ENCODE data around the gene AMACR.

The AMACR gene

DNA sequence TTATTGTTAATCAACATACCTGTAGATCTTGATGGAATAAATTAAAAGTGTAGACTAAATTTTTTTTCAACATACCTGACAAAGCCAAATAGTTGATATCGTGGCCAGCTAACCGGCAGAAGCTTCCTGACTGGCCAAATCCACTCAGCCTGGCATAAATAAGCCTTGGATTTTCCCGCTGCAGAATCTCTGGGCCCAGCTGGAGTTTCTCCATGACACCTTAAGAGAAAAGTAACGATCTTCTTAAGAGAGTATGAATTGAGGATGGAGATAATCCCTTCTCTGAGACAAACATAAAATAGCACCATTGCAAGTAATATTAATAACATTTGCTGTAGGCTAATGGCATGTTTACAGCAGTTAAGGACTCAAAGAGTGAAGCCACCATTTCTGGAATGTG, 2.2 kb downstream of the AMACR start:
- no peak for DNase-seq

DNA sequence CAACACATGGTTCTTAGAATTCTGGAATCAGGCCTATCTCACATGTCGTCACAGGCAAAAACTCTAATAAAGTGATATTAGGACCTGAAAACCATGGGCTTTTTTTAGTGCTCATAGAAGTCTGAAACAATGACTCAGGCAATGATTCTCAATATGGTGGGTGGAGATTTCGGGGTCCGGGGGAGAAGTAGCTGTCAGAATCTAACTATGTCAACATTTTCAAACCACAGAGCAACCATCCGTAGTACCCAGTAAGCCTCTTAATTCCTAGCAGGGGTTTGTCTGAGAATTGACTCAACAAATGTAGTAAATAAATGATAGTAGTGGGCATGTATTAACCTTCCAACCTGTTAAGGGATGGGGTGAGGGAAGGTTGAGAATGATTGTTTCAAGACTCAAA, 2.6 kb downstream of the AMACR start:
- no peak for DNase-seq

DNA sequence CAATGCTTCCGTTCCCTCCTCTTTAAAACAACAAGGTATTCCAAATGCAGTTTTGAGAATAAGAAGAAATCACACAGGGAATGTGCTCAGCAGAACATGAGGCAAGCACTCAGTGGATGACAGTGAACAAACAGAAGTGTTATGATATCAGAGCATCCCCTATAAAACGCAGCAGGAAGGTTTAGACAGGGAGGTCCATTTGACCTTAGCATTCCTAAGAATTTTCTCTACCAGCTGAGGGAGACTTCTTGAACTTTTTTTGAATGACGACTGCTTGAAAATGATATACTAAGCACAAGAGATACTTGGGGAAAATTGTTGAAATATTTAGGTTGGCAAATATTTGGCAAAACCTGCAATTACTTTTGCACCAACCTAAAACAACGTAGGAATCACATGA, 3.9 kb downstream of the AMACR start:
- no peak for DNase-seq

DNA sequence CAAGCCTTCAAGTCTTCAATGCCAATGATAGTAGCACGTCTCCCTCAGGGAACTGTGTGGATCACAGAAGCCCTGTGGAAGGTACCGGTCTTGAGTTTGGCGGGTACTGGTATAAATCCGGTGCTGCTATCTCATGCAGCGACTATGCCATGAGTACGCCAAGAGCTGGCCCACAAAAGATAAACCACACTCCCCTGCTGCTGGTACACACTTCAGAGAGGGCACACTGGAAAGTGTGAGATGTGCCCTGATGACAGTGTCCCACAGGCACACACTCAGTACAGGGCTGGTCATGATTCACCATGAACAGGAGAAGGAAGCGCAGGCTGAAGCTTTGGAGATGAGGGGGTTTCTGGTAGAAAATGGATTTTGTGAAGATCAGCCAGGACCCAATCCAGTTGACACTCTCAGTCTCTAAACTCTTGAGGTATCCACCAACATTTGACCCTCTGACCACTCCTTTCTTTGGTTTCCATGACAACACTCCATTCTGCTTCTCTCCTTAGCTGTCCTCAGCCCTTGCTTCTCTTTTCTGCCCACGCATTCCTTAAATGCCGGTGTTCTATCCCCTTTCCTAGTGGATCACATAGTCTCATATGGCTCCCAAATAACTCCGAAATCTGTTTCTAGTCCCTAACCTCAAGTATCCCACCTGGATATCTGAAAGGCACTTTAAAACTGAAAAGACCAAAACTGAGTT, 5.1 kb downstream of the AMACR start:
- DNase-seq: no peak

DNA sequence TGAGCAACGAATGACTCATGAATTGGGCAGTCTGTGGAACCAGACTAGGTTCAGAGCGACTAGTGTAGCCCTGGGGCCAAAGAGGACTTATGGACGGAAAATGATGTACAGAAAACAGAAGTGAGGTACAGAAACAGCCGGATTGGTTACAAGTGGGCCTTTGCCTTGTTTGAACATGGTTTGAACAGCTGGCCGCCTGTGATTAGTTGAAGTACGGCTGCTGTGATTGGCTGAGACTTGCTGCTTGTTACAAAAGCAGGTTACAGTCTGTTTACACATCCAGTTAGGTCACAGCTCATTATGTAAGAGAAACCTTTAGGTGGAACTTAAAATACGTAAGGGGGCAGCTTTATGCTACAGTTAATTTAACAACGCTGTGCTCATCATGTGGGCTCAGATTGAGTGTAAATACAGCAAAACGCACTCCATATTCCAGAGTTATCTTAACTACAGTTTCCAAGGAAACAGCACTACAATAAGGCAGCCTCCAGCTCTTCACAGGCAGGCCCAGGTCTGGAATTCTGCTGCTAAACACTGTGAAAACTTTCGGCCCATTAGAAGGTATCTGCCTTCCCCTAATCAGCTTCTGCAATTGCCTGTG, 6.5 kb downstream of the AMACR start:
- DNase-seq: no peak

DNA sequence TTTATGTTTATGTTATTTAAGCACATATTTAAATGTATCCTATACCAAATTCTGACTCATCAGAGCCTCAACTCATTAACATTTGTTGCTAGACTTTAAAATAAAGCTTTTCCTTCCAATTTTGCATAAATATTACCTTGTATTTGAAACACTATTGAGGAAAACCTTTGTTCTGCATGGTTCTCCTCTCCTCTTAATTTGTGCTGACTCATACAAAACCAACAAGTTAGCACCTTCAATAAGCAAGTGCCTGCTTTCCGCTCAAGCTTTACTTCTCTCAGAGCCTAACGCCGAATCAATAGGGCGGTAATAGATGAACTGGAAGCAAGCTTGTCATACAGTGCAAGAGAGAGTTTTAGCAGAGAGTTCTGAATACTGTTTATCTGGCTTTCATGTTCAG, 7.9 kb downstream of the AMACR start:
- no peak for DNase-seq

DNA sequence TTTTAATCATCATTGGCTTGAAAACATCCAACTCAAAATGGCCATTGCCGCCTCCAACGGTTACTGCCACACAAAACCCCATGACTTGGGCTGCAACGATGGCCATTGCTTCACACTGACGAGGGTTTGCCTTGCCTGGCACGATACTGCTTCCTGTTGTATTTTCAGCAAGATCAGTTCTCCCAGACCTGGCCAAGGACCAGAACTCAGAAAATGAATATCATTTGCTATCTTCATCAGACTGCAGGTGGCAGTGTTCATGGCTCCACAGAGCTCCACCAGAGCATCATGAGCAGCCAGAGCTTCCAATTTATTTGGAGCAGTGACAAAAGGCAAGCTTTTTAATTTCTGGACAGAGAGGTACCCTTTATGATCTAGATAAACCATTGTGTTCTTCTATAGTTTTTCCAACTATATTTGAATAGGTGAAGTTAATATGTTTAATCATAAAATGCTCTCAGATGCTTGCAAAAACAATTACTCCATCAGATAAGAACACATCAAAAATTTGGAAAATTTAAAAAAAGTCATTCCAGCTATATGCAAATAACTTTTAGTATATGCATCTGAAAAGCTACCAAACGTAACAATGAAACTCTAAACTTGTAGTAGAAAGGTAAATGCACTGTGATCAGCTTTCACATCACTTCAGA, 10.4 kb downstream of the AMACR start:
- DNase-seq: no peak

DNA sequence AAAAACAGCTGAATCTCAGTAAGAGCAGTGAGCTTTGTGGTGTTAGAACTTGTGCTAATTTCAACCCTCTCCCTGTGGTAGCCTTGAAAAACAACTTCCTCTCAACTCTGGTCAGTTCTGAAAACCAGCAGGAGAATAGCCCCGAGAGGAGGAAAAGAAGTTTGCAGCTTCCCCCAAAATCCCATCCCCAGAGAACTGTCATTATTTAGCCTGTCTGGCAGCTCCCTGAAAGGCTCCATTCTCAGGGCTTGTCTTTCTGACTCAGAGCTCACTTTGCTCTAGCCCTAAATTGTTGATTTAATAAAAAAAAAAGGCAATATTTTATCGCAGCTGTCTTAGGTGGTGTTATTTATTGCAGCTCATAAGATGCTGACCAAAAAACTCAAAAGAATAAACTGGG, 12.0 kb downstream of the AMACR start:
- DNase-seq: no peak

DNA sequence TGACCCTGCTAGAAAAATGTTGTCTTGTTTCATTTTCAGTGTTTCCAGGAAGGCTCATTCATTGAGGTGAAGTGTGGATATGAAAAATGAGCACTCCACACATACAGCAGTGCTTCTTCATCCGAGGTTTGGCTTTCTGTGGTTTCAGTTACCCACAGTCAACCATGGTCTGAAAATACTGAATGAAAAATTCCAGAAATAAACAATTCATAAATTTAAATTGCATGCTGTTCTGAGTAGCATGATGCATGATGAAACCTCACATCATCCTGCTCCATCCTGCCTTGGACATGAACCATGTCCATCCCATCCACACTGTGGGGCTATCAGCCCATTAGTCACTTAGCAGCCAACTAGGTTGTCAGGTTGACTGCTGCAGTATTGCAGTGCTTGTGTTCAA, 13.0 kb downstream of the AMACR start:
- no peak for DNase-seq

DNA sequence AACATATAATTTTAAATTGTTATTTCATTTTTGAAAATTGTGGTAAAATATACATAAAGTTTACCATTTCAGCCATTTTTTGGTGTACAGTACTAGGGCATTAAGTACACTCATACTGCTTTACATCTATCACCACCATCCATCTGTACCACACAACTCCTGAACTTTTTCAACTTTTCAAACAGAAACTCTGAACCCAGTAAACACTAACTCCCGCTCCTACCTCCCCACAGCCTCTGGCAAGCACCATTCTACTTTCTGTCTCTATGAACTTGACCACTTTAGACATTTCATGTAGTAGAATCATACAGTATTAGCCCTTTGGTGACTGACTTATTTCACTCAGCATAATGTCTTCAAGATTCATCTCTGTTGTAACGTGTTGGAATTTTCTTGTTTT, 15.0 kb downstream of the AMACR start:
- no peak for DNase-seq

DNA sequence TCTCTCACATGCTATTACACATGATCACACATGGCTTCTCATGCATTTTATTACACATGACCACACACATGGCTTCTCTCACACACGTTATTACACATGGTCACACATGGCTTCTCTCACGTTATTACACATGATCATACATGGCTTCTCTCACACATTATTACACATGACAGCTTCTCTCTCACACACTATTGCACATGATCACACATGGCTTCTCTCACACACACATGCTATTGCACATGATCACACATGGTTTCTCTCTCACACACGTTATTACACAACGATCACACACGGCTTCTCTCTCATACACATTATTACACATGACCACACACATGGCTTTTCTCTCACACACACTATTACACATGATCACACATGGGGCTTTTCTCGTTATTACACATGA, 22.4 kb downstream of the AMACR start:
- DNase-seq: no peak

DNA sequence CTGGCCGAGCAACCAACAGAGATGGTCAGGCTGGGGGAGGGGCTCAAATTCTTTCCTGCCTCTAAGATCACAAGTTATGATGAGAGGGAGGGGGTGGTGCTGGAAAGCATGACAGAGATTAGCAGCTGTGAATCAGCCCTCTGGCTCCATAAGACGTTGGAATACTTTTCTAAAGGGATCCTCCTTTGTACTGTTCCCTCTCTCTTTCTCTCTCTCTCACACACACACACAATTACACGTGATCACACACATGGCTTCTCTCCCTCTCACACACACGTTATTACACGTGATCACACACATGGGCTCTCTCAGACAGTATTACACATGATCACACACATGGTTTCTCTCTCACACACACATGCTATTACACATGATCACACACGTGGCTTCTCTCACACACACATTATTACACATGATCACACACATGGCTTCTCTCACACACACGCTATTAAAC, 23.2 kb downstream of the AMACR start, which contains the start of gene SLC45A2:
Gene SLC45A2 (minus strand): TSS at position 23 of the 454 bp plus-strand sequence. CDS start 110 bp downstream, outside the sequence.
- DNase-seq: no peak

DNA sequence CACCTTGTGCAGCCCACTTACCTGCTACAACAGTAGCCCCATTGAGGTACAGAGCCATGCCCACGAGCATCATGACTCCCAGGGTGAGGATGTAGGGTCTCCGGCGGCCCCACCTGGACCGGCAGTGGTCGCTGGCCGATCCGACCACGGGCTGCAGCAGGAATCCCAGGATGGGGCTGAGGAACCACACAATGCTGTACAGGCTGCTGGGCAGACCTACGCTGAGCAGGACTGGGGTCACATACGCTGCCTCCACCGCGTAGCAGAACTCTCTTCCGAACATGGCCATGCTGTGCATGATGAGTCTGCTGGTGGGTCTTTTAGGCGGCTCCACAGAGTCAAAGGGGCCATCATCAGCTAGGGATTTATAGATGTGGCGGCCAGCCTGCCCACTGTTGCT, 23.7 kb downstream of the AMACR start:
- no peak for DNase-seq

DNA sequence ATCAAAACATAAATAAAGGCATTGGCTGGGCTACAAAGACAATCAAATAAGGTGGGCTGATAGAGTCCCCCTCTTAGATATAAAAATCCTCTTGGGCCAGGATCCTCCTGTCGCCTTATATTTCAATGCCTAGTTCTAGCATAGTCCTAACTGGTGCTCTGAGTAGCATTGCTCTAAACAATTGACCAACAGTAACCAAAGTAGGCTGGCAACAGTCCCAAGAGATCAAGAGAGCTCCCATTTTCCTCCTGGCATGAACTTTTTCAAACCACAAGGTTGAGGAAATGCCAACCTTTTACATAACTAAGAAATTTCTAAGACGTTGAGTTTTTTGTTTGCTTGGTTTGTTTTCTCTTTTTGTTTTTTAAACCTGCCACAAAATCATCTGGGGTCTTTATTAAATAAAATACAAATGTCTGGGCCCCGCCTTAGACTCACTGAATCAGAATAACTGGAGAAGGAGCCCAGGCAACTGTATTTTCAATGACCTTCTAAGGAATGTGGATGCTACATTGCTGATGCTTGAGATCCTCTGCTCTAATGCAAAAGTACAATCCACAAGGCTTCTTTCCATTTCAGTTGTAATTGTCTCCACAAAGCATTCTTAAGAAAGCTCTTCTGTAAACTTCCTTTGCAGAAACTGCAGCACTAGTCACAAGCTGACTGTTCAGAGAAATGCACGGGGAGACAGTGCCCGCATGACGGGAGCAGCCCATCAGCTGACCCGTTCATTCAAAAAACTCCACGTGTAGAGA, 26.3 kb downstream of the AMACR start:
- DNase-seq: no peak

DNA sequence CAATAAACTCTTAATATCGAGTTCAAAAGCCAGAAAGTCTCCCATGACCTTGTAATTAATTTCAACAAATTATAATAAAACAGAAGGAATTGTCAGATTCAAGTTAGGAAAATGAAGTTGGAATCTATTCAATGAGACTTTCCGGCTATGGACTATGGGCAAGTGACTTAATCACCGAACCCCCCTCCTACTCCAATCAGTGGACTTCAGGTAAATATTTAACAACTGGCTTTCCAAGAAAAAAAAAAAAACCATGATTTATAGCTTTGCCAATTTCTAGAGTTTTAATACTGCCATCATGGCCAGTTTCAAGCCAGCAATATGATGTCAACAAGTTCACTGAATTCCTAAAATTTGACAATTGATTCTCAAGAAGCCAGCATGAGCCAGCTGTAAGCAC, 27.8 kb downstream of the AMACR start:
- no peak for DNase-seq

DNA sequence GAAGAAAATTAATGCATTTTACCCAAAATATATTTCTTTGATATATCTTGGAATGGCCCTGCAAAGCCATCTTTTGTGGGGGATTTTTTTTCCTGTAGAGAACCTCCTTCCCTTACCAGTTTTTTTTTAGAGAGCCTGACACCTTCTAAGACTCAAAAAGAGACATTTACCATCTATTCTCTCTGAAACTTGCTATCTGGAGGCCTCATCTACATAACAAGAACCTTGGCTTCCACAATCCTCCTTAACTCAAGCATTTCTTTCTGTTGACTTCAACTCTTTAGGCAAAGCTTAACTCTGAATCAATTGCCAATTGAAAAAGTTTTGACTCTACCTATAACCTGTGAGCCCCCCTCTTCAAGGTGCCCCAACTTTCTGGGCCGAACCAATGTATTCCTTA, 29.5 kb downstream of the AMACR start:
- no peak for DNase-seq

DNA sequence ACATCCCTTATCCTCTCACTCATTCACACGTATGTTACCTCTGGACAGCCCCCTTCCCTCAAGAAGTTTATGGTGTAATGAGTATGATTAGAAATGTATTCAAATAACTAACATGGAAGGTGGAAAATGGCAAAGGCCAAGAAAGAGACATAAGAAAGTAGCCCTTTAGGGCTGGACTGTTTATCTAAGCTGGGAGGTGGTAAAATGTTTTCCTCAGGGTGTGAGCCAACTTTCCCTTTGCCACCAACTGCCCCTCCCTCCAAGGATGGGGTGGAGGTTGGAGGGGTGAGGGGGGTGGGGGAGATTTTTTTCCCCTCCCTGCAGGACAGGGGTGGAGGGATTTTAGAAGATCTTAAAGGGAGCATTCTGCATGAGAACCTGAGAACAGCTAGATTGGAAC, 31.5 kb downstream of the AMACR start:
- no peak for DNase-seq

DNA sequence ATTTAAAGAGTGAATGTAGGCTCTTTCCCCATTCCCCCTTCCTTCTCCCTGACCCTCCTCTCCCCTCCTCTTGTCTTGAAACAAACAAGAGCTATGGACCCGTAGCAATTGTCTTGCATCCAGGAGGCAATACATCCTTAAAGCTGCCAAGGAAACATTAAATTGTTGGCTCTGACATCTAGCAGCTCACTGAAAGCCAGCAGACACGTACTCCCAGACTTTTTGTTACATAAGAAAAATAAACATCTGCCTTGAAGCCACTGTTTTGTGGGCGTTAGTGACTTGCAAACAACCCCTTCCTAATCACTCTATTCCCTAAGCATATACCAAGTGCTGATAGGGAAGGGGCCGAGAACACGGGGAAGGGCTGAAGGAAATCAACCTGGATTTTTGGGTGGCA, 32.0 kb downstream of the AMACR start:
- DNase-seq: no peak

DNA sequence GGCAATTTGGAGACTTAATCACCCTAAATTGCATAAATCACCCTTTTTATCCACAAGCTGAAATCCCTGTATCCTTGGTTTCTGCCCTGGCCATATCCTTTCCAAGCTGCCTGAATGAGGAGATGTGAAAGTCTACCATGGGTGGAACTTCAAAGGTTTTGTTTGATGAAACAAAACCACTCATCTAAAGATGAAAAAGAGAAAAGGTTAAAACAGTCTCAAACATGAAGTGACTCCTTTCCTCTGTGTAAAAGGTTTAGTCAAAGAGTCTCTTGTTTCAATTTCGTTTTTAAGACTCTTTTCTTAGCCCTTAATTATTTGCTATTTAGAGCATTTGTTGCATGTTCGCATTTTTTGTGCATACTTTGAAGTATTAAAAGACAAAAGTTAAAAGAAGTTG, 34.6 kb downstream of the AMACR start:
- no peak for DNase-seq

DNA sequence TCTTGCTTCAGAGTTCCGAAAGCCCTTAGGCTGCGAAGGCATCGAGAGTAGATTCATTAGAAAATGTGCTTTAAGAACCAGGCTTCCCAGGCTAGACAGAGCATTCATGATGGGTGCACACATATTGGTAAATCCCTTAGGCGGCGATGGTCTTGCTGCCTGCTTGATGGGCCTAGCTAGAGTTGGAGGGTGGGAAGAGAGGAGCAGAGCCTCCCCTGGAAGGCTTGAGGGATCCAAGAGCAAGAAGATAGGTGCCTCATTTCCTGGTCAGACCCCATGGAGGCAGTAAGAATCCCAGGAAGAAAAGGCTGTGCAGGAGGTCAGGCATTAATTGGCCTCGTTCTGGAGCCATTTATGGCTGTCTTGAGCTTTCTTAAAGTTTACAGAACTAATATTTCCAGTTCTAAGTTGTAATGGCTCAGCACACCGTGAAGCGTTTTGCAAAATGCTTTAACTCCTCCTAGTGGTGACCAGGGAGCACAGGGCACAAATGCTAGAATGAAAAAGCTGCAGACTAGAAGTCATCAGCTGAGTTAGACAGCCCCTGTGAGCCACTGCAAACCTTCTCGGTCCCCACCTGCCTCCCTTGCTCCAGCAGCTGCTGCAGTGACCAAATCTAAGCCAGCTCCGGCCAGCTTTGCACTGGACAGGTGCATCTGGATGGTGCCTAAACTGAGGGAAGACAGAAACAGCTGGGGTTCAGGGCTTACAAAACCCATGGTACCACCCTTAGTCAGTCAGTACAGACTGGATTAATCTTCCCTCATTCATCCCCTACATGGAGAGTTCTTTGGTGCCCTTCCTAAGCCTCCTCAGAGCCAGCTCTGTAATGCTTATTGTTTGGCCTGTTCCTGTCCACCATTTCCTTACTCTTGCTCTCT, 38.0 kb downstream of the AMACR start:
- DNase-seq: no peak

DNA sequence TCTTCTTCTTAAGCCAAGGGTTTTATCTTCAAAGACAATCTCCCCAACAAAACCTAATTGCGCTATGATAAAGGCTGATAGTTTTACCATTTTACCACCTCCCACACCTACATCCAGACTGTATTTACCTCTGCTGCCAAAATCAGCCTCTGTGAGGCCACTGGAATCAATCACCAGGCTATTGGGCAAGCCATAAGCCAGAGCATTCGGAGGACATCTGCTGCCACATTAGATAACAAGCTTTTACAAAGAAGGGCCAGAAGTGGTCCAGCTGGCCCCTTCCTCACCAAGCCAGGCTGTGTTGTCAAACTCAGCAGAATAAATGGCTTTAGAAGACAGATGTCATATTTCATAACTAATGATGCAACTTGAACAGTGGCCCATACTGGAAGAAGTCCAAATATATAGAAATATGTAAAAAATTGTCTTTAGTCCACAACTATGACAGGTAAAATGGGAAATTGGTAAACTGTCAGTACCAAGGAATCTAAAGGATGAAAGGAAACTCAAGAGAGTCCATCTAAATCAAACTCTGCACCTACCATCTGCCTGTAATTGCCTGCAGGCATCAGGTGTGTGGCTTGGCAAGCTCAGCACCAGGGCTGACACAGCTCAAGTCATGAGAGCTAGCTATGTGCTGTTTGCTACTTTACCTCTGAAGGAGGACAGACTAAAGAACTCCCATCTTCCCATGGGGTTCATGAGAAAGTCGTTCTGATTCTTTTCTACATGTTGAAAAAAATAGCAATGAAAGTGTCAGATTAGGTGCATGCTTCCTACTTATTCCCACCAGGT, 39.4 kb downstream of the AMACR start:
- no peak for DNase-seq

DNA sequence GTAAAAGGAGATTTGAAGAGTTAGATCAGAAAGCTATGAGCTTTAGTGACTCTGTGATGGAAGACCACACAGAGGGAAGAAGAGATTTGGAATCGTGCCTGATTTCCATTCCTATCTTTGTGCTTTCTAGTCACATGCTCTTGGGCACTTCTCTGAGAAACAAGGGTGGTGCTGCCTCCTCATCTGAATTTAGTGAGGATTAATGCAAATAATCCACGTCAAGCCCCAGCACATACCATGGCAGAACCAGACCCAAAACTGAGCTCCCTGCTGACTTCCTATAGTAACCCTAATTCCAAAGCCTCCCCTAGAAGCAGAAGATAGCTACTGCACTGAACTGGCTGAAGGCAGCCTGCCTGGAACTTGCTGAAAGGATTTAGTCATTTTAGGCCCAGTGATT, 41.0 kb downstream of the AMACR start:
- no peak for DNase-seq

Measured in effector CD8-positive, alpha-beta T cell (primary cell).